Measurements from ENCODE around the gene C11orf65.
"Not testable (repeated sequence)": the region's sequence is repeated elsewhere in the genome, so short reads cannot be mapped to it uniquely, and the experiment has no call there.

Gene C11orf65

GRCh38 chr11:108472681-108473080 lies 5.4 kb upstream of the C11orf65 start:
- no peak for DNase-seq (ENCODE audit: low spot score)

DNA sequence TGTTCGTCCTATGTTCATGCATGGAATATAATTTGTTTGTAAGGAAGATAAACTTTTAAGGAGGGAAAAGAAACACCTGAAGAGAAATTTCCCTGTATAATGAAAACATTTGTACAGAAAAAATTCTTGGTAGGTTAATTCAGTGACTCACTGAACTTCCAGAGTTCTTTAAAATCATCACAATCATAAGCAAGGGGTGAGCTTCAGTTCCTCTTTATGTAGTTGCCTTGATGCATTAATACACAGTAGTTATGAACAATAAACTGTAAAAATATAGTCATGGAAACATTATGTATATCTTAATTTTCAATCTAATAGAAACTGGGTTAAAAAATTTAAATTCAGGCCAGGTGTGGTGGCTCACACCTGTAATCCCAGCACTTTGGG lies 1.1 kb upstream of the C11orf65 start:
- DNase-seq (ENCODE audit: low spot score), result no peak

GRCh38 chr11:108466405-108466804 lies 924 bp downstream of the C11orf65 start:
- no peak for DNase-seq (ENCODE audit: low spot score)

- DNase-seq (ENCODE audit: low spot score), result no peak
Observed at GRCh38 chr11:108453207-108453835, 14.0 kb downstream of the C11orf65 start.

DNA sequence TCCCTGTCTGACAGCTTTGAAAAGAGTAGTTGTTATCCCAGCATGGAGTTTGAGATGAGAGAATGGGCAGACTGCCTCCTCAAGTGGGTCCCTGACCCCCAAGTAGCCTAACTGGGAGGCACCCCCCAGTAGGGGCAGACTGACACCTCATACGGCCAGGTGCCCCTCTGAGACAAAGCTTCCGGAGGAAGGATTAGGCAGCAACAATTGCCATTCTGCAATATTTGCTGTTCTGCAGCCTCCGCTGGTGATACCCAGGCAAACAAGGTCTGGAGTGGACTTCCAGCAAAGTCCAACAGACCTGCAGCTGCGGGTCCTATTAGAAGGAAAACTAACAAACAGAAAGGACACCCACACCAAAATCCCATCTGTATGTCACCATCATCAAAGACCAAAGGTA lies 25.9 kb downstream of the C11orf65 start:
- DNase-seq (ENCODE audit: low spot score), result not testable (repeated sequence)

DNA sequence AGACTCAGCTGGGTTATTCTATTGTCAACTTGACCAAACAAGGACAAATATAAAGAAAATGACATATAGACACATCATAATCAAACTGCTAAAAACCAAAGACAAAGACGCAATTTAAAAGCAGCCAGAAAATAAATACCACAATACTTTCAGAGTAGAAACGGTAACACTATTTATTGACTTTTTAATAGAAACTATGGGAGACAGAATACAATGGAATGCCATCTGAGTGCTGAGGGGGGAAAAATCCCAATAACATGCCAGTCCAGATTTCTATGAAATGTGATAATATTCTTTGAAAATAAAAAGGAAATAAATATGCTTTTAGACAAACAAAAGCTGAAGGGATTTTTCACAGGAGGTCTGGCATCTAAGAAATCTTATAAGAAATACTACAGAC lies 30.7 kb downstream of the C11orf65 start:
- no peak for DNase-seq (ENCODE audit: low spot score)

DNA sequence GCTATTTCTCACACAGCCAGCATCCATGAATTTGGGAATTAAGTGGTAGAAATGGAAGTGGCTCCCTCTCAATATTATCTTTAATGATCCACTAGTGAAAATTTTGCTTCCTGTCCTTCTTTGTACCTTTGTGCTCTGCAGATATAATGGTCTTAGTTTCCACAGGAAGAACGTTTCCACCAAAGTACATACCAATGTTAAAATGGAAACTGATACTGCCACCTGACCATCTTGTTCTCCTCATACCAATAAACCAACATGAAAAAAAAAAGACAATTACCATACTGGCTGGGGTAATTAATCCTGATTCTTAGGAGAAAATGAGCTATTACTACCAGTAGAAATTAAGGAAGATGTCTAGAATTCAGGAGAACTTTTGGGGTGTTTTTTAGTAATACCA lies 32.3 kb downstream of the C11orf65 start:
- DNase-seq (ENCODE audit: low spot score), result no peak

DNA sequence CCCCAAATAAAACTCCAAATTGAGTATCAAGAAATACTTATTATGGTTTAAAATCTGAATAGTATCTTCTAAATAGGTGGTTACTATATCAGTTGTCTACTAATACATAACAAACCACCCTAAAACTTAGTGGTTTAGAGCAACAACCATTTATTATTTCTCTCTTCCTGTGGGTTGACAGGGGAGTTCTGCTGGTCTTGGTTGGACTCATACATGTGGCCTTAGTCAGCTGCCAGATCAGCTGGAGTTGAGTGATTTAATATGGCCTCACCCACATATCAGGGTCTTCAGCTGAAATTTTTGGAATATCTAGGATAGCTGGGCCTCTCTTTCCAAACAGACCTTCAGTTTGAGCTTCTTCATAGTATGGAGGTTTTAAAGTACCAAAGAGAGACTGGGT lies 34.5 kb downstream of the C11orf65 start:
- DNase-seq (ENCODE audit: low spot score), result no peak

GRCh38 chr11:108431997-108432396 lies 35.3 kb downstream of the C11orf65 start:
- no peak for DNase-seq (ENCODE audit: low spot score)

- DNase-seq (ENCODE audit: low spot score), result no peak
Observed at GRCh38 chr11:108431370-108431769, 36.0 kb downstream of the C11orf65 start.

DNA sequence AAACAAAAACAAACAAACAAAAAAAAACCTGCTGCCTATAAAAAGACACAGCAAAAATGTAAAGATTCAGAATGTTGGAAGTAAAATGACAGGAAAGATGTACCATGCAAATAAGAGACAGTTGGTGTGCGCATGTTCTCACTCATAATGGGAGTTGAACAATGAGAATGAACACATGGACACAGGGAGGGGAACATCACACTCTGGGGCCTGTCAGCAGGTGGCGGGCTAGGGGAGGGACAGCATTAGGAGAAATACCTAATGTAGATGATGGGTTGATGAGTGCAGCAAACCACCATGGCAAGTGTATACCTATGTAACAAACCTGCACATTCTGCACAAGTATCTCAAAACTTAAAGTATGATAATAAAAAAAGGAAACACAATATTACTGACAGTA lies 49.8 kb downstream of the C11orf65 start:
- DNase-seq (ENCODE audit: low spot score), result not testable (repeated sequence)

DNA sequence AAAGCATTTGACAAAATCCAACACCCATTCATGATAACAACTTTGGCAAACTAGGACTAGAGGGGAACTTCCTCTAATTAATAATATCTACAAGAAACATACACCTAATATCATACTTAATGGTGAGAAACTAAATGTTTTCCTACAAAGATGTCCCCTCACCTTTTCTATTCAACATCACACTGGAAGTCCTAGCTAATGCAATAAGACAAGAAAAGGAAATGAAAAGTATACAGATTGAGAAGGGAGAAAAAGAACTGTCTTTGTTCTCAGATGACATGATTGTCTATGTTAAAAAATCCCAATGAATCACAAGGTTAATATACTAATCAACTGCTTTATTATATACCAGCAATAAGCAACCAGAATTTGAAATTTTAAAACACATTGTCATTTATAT lies 52.4 kb downstream of the C11orf65 start:
- no peak for DNase-seq (ENCODE audit: low spot score)

- DNase-seq (ENCODE audit: low spot score), result no peak
Observed at GRCh38 chr11:108405706-108406105, 61.6 kb downstream of the C11orf65 start.

GRCh38 chr11:108403052-108403451 lies 64.3 kb downstream of the C11orf65 start:
- no peak for DNase-seq (ENCODE audit: low spot score)

DNA sequence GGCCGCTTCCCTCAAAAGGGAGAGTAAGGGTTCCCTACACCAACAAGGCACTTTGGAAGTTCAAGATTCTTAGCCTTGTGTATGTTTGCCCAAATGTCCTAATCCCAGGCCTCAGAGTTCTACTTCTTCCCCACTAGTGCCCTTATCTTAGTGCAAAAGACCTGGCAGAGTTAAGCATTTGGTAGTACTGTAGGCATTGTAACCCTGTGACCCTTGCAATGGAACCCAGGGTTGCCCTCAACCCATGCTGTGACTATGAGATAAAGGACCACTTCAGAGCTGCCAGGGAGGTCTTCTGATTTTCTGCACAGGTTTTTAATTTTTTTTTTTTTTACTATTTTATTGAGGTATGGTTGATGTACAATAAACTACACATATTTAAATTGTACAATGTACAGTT lies 65.1 kb downstream of the C11orf65 start:
- no peak for DNase-seq (ENCODE audit: low spot score)

DNA sequence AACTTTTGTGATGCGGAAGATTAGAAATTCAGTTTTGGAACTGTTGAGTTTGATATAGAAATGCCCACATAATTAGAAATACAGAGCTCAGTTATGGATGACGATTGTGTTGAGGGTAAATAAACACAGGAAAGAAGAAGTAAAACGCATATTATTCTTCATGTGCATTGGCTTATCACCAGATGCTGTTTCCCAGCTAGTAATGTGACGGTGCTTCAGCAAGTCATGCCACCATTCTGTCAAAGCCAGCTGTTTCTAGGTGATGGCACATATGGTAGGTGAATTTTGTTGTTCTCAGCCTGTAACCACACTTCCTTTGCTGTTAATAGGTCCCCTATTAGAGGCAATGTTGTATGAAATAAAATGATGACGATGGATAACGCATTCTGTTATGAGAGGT lies 68.9 kb downstream of the C11orf65 start:
- DNase-seq (ENCODE audit: low spot score), result no peak

DNA sequence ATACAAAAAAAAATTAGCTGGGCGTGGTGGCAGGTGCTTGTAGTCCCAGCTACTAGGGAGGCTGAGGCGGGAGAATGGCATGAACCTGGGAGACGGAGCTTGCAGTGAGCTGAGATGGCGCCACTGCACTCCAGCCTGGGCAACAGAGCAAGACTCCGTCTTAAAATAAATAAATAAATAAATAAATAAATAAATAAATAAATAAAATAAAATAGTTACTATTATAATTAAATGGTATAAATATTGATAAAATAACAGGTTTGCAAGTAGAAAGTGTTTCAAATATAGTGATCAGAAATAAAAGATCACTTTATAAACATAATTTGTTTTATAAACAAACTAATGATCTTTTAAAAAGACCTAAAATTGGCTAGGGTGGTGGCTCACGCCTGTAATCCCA lies 70.7 kb downstream of the C11orf65 start:
- not testable (repeated sequence) for DNase-seq (ENCODE audit: low spot score)

GRCh38 chr11:108394744-108395284 lies 72.5 kb downstream of the C11orf65 start:
- DNase-seq (ENCODE audit: low spot score), result no peak

GRCh38 chr11:108393046-108393445 lies 74.3 kb downstream of the C11orf65 start:
- no peak for DNase-seq (ENCODE audit: low spot score)

GRCh38 chr11:108392353-108392752 lies 75.0 kb downstream of the C11orf65 start:
- no peak for DNase-seq (ENCODE audit: low spot score)

DNA sequence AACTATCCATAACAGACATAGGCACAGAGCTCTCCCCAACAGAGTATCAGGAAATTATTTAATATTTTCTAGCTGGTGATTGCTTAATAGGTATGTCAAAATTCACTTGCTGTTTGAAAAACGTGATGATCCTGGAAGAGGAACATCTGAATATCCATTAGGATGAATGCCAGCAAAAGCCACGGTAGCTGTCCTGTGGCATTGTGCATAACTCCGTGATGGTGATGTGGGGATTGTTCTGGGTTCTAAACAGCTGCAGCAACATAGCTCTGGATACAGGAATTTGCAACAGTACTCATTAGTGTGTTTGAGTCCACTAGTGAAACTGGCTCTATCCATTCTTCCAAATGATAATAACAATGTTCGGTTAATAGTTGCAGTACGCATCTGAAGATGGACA lies 78.8 kb downstream of the C11orf65 start:
- DNase-seq (ENCODE audit: low spot score), result no peak

DNA sequence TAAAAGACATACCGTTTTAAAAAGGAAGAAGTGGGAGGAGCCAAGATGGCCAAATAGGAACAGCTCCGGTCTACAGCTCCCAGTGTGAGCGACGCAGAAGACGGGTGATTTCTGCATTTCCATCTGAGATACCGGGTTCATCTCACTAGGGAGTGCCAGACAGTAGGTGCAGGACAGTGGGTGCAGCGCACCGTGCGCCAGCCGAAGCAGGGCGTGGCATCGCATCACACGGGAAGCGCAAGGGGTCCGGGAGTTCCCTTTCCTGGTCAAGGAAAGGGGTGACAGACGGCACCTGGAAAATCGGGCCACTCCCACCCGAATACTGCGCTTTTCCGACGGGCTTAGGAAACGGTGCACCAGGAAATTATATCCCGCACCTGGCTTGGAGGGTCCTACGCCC lies 93.8 kb downstream of the C11orf65 start:
- DNase-seq (ENCODE audit: low spot score), result not testable (repeated sequence)

GRCh38 chr11:108370990-108371389 lies 96.3 kb downstream of the C11orf65 start:
- DNase-seq (ENCODE audit: low spot score), result no peak

GRCh38 chr11:108370315-108370714 lies 97.0 kb downstream of the C11orf65 start:
- DNase-seq (ENCODE audit: low spot score), result no peak
